ENCODE data around the gene NRTN.

NRTN gene

GRCh38 chr19:5827891-5828660 lies 23.2 kb downstream of the NRTN start:
- Histone ChIP-seq H2BK120ac (ENCODE audit: insufficient read depth, low read length, poor library complexity) (peak overlapping the region; percentile 79), H4K12ac (ENCODE audit: low read depth, low read length) (peak overlapping the region; percentile 87), H3K27me3 (ENCODE audit: insufficient read depth, low read length) (no peaks in the 10 kb centered on the region), H3K14ac (ENCODE audit: low read length) (peak overlapping the region; percentile 89), H3K4me3 (ENCODE audit: low read depth, low read length) (peak overlapping the region; percentile 77), H3K4me2 (ENCODE audit: low read length) (peak overlapping the region; percentile 71), H4K8ac (ENCODE audit: low read depth, low read length) (peak overlapping the region; percentile 86), H2BK5ac (ENCODE audit: low read depth, low read length, poor library complexity) (peak overlapping the region; percentile 71), H3K79me2 (ENCODE audit: control insufficient read depth, insufficient read depth, low read length, poor library complexity) (peaks cover 4% of the 10 kb centered on the region), H3K23ac (ENCODE audit: low read length) (no peak overlapping the region), H3K9ac (ENCODE audit: low read length) (peak overlapping the region; percentile 88), H3K18ac (ENCODE audit: low read length) (peak overlapping the region; percentile 89), H3K9me3 (ENCODE audit: insufficient read depth, low read depth, low read length) (peaks cover 2% of the 10 kb centered on the region), H3K4ac (ENCODE audit: low read depth, low read length) (peak overlapping the region; percentile 56), H2AFZ (ENCODE audit: insufficient read depth, low read length, poor library complexity) (peak overlapping the region; percentile 33), H2BK12ac (ENCODE audit: low read length) (peak overlapping the region; percentile 2), H4K91ac (ENCODE audit: low read depth, low read length) (peak overlapping the region; percentile 91), H3K27ac (ENCODE audit: low read depth, low read length) (peak overlapping the region; percentile 75), H3K79me1 (ENCODE audit: low read length) (peaks cover 15% of the 10 kb centered on the region), H3K4me1 (ENCODE audit: control insufficient read depth in 1 of 2, insufficient read depth in 2 of 2, low read length in 2 of 2) (peaks cover 11 to 17% of the 10 kb centered on the region in 2 experiments), H3K36me3 (ENCODE audit: control insufficient read depth in 1 of 2, insufficient read depth in 2 of 2, low read length in 2 of 2) (no peaks in the 10 kb centered on the region), H2AK5ac (ENCODE audit: low read length) (peak overlapping the region; percentile 91)
- peak; percentile 83 to 85 for DNase-seq
- WGBS (ENCODE audit: extremely low coverage, insufficient coverage, insufficient read length) = no CpG with 5 or more reads among the region's 91 CpGs

- Histone ChIP-seq H4K91ac (ENCODE audit: low read depth, low read length) (peak overlapping the region; percentile 91), H3K23ac (ENCODE audit: low read length) (no peak overlapping the region), H3K27ac (ENCODE audit: low read depth, low read length) (peak overlapping the region; percentile 75), H3K9me3 (ENCODE audit: insufficient read depth, low read depth, low read length) (peaks cover 1% of the 10 kb centered on the region), H2BK5ac (ENCODE audit: low read depth, low read length, poor library complexity) (peak overlapping the region; percentile 71), H3K27me3 (ENCODE audit: insufficient read depth, low read length) (no peaks in the 10 kb centered on the region), H3K9ac (ENCODE audit: low read length) (peak overlapping the region; percentile 88), H3K36me3 (ENCODE audit: control insufficient read depth in 1 of 2, insufficient read depth in 2 of 2, low read length in 2 of 2) (no peaks in the 10 kb centered on the region), H3K14ac (ENCODE audit: low read length) (peak overlapping the region; percentile 89), H3K4ac (ENCODE audit: low read depth, low read length) (peak overlapping the region; percentile 56), H2AFZ (ENCODE audit: insufficient read depth, low read length, poor library complexity) (peak overlapping the region; percentile 81), H3K79me1 (ENCODE audit: low read length) (peaks cover 15% of the 10 kb centered on the region), H3K4me1 (ENCODE audit: control insufficient read depth in 1 of 2, insufficient read depth in 2 of 2, low read length in 2 of 2) (peaks cover 11 to 17% of the 10 kb centered on the region in 2 experiments), H2BK120ac (ENCODE audit: insufficient read depth, low read length, poor library complexity) (peak overlapping the region; percentile 79), H2AK5ac (ENCODE audit: low read length) (peak overlapping the region; percentile 91), H3K4me3 (ENCODE audit: low read depth, low read length) (peak overlapping the region; percentile 77), H3K79me2 (ENCODE audit: control insufficient read depth, insufficient read depth, low read length, poor library complexity) (peaks cover 4% of the 10 kb centered on the region), H4K8ac (ENCODE audit: low read depth, low read length) (peak overlapping the region; percentile 86), H3K18ac (ENCODE audit: low read length) (peak overlapping the region; percentile 89), H2BK12ac (ENCODE audit: low read length) (peak overlapping the region; percentile 42), H3K4me2 (ENCODE audit: low read length) (peak overlapping the region; percentile 71), H4K12ac (ENCODE audit: low read depth, low read length) (peak overlapping the region; percentile 87)
- no CpG with 5 or more reads among the region's 47 CpGs for WGBS (ENCODE audit: extremely low coverage, insufficient coverage, insufficient read length)
- DNase-seq = no peak
Measured at GRCh38 chr19:5828661-5829566, 24.0 kb downstream of the NRTN start.

- DNase-seq = no peak
- H3K4me3 ChIP-seq (ENCODE audit: low read depth, low read length) = no peak overlapping the region
- peaks cover 11 to 17% of the 10 kb centered on the region in 2 experiments for H3K4me1 ChIP-seq (ENCODE audit: control insufficient read depth in 1 of 2, insufficient read depth in 2 of 2, low read length in 2 of 2)
- H3K4ac ChIP-seq (ENCODE audit: low read depth, low read length) = no peak overlapping the region
- H3K4me2 ChIP-seq (ENCODE audit: low read length) = peak overlapping the region; percentile 71
- H4K91ac ChIP-seq (ENCODE audit: low read depth, low read length) = peak overlapping the region; percentile 51
- H3K9ac ChIP-seq (ENCODE audit: low read length) = no peak overlapping the region
- H2BK120ac ChIP-seq (ENCODE audit: insufficient read depth, low read length, poor library complexity) = no peak overlapping the region
- H3K79me1 ChIP-seq (ENCODE audit: low read length) = peaks cover 15% of the 10 kb centered on the region
- no peaks in the 10 kb centered on the region for H3K9me3 ChIP-seq (ENCODE audit: insufficient read depth, low read depth, low read length)
- peak overlapping the region; percentile 42 for H2BK12ac ChIP-seq (ENCODE audit: low read length)
- H2BK5ac ChIP-seq (ENCODE audit: low read depth, low read length, poor library complexity) = peak overlapping the region; percentile 9
- H4K8ac ChIP-seq (ENCODE audit: low read depth, low read length) = peak overlapping the region; percentile 74
- no peaks in the 10 kb centered on the region for H3K36me3 ChIP-seq (ENCODE audit: control insufficient read depth in 1 of 2, insufficient read depth in 2 of 2, low read length in 2 of 2)
- no peak overlapping the region for H3K27ac ChIP-seq (ENCODE audit: low read depth, low read length)
- H4K12ac ChIP-seq (ENCODE audit: low read depth, low read length) = peak overlapping the region; percentile 46
- peak overlapping the region; percentile 30 for H3K14ac ChIP-seq (ENCODE audit: low read length)
- H3K79me2 ChIP-seq (ENCODE audit: control insufficient read depth, insufficient read depth, low read length, poor library complexity) = peaks cover 4% of the 10 kb centered on the region
- peak overlapping the region; percentile 19 for H2AFZ ChIP-seq (ENCODE audit: insufficient read depth, low read length, poor library complexity)
- no peaks in the 10 kb centered on the region for H3K27me3 ChIP-seq (ENCODE audit: insufficient read depth, low read length)
- no peak overlapping the region for H2AK5ac ChIP-seq (ENCODE audit: low read length)
- peak overlapping the region; percentile 30 for H3K18ac ChIP-seq (ENCODE audit: low read length)
- no peak overlapping the region for H3K23ac ChIP-seq (ENCODE audit: low read length)
- WGBS (ENCODE audit: extremely low coverage, insufficient coverage, insufficient read length) = no CpG with 5 or more reads among the region's 34 CpGs
Measured at GRCh38 chr19:5829567-5830310, 24.9 kb downstream of the NRTN start.

DNA sequence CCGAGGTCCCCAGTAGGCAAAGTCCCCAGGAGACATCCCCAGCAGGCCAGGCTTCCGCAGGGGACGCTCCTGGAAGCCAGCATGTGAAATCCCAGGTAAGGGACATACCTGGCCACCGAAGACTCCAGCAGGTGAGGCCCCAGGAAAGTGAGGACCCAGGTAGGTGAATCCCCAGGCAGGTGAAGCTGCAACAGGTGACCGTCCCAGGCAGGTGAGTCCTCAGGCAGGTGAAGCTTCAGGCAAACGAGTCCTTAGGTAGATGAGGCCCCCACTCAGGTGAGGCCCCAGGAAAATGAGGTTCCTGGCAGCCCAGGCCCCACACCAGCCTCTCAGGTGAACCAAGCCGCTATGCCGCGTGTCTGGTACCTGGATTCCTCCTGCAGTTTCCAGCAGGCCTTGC lies 26.3 kb downstream of the NRTN start:
- Histone ChIP-seq H3K36me3 (ENCODE audit: control insufficient read depth in 1 of 2, insufficient read depth in 2 of 2, low read length in 2 of 2) (no peaks in the 10 kb centered on the region), H2BK120ac (ENCODE audit: insufficient read depth, low read length, poor library complexity) (no peak overlapping the region), H3K9me3 (ENCODE audit: insufficient read depth, low read depth, low read length) (peaks cover 1% of the 10 kb centered on the region), H3K9ac (ENCODE audit: low read length) (no peak overlapping the region), H3K79me1 (ENCODE audit: low read length) (peaks cover 15% of the 10 kb centered on the region), H2AFZ (ENCODE audit: insufficient read depth, low read length, poor library complexity) (no peak overlapping the region), H3K4ac (ENCODE audit: low read depth, low read length) (no peak overlapping the region), H3K4me3 (ENCODE audit: low read depth, low read length) (no peak overlapping the region), H3K79me2 (ENCODE audit: control insufficient read depth, insufficient read depth, low read length, poor library complexity) (peaks cover 4% of the 10 kb centered on the region), H2BK5ac (ENCODE audit: low read depth, low read length, poor library complexity) (no peak overlapping the region), H3K14ac (ENCODE audit: low read length) (no peak overlapping the region), H3K4me2 (ENCODE audit: low read length) (no peak overlapping the region), H4K8ac (ENCODE audit: low read depth, low read length) (no peak overlapping the region), H3K27me3 (ENCODE audit: insufficient read depth, low read length) (no peaks in the 10 kb centered on the region), H4K91ac (ENCODE audit: low read depth, low read length) (no peak overlapping the region), H3K18ac (ENCODE audit: low read length) (no peak overlapping the region), H2BK12ac (ENCODE audit: low read length) (no peak overlapping the region), H2AK5ac (ENCODE audit: low read length) (no peak overlapping the region), H3K4me1 (ENCODE audit: control insufficient read depth in 1 of 2, insufficient read depth in 2 of 2, low read length in 2 of 2) (peaks cover 11 to 17% of the 10 kb centered on the region in 2 experiments), H3K27ac (ENCODE audit: low read depth, low read length) (no peak overlapping the region), H3K23ac (ENCODE audit: low read length) (no peak overlapping the region), H4K12ac (ENCODE audit: low read depth, low read length) (no peak overlapping the region)
- WGBS (ENCODE audit: extremely low coverage, insufficient coverage, insufficient read length) = no CpG with 5 or more reads among the region's 9 CpGs
- no peak for DNase-seq
